ENCODE data around the gene SETD2.

GRCh38 chr3:46998852-46999515 is 164.9 kb downstream of the SETD2 start:
- TF ChIP-seq CTCF (conservative IDR thresholded peaks at IDR 0.05 in 1 of 2, IDR thresholded peaks at IDR 0.05 in 1 of 2; ENCODE audit: low read depth in 1 of 2, low read length in 2 of 2) (no peak), EZH2 (IDR thresholded peaks at IDR 0.05; ENCODE audit: low read length, missing control alignments) (no peak)

All from fibroblast of lung (primary cell).